Endometrial microvascular endothelial cells (primary cell): ENCODE data around the gene ERP27. TPM values are rescaled to one million over a fixed set of nuclear protein-coding genes. Genes with fewer than 3 reads are reported as not detected.

ENCODE experiments used
- in situ Hi-C: cut with HindIII; loops from 2 replicates; pipeline ENCODE4 v1.10.0; 2017; ENCODE audit warnings: low sequenced_read_pairs, low pct_unique_long_range_greater_than_20kb; ENCODE audit errors: inconsistent ontology term
- total RNA-seq: library from RNA; depleted of rRNA; stranded (reverse); fragments of >200 nt; gene quantifications from one replicate; pipeline ENCODE4 v1.2.3, GENCODE V29; 2015; ENCODE audit errors: inconsistent ontology term

Gene ERP27
- total RNA-seq, 1 donor from 2014 or later: 0.46 TPM

DNA sequence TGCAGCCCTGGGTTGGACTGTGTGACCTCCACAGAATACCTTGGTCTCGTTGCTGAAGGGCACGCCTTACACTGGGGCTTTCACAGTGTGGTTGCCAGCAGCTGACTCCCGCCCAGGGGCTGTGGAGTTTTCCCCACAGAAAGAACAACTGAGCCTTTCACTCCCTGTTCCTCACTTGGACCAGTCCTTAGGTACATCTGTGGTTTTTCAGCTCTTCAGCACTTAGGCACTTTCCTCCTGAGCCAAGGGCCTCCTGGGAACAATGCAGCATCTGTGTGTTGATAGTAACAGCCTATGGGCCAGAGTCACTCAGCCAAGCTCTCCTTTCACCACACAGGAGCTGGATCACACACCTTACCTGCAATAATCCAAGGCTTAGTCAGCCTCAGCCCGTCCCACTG, 25.0 kb downstream of the ERP27 start:
- in situ Hi-C loops: no loop called here

DNA sequence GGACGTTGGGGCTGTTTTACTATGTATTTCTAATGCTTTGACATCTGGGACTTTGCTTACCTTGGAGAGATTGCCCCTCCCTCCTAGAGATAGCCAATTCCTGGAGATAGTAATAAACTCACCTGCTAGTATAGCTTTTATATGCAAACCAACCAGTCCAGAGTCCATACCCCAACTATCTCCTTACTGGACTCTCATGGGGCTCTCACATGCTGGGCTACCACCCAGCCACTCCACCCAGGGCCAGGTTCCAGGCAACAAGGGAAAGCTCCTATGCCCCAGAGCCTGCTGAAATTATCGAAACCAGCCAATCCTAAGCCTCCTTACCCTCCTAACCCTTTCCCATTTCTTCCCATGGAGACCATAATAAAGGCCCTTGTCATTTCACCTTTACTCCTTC, 27.2 kb downstream of the ERP27 start:
- in situ Hi-C loops: no loop called here

DNA sequence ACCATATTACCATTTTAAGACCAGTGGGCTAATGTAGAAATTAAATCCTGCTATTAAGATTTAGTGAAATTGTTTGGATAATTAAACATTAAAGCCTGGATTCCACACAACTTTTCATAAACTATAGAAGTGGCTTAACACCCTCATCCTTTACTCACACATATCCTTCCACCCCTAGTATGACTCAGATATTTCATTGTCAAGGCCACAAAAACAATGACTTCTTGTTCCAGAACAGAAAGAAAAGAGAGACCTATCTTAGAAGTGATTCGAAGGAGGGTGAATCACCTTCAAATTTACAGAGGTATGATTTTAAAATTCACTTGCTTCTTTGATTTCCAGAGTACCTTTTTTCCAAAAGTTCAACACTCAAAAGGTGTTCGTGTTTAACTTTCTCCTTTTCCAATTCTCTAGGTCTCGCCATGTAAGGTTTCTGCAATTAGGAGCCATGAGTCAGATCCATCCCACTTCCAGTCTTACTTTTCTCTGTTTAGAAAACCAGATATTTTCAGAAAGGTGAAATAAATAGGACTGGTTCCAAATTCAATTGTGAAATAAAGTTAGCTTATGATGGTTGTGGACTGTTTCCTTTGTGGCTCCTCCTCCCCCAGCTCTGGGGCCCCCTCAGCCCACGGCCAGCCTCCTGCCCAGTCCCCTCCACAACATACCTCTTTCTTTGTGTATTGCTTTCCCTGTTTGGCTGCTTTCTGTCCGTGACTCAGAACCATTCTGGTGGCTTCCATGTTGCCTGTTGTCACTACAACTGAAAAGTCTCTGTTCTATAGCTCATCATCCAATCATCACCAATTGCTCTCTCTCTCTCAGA, 28.0 kb downstream of the ERP27 start:
- in situ Hi-C loops: no loop called here

DNA sequence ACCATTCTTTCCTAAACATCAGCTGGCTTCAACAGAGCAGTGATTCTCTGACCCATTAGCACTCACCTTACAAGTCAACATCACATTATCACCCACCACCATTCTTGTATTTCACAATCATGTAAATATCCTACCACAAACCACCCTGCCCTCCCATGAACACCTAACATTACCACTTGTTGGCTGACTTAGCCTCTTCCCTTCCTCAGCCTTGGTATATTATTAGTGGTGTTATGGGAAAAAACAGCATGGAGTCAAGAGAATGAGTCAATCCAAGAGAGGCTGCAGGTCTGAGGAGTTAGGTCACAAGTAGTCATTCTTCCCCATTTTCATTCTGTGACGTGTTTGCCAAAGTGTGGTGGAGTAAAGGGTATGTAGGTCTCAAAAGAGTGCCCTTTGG, 30.4 kb downstream of the ERP27 start:
- in situ Hi-C loops: no loop called here

DNA sequence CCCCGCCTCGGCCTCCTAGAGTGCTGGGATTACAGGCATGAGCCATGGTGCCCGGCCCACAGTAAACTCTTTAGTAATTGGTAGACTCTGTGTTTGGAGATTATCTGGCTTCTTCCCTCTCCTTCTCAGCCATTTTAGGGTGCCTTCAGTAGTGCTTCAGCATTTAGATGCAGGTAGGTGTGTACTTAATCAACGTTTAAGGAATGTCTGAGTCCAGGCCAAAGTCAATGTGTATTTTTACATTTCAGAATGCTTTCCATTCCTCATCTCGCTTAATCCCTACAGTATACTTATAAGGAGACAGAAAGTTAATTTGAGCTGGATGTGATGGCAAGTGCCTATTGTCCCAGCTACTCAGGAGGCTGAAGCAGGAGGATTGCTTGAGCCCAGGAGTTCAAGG, 32.2 kb downstream of the ERP27 start:
- in situ Hi-C loops: no loop called here

DNA sequence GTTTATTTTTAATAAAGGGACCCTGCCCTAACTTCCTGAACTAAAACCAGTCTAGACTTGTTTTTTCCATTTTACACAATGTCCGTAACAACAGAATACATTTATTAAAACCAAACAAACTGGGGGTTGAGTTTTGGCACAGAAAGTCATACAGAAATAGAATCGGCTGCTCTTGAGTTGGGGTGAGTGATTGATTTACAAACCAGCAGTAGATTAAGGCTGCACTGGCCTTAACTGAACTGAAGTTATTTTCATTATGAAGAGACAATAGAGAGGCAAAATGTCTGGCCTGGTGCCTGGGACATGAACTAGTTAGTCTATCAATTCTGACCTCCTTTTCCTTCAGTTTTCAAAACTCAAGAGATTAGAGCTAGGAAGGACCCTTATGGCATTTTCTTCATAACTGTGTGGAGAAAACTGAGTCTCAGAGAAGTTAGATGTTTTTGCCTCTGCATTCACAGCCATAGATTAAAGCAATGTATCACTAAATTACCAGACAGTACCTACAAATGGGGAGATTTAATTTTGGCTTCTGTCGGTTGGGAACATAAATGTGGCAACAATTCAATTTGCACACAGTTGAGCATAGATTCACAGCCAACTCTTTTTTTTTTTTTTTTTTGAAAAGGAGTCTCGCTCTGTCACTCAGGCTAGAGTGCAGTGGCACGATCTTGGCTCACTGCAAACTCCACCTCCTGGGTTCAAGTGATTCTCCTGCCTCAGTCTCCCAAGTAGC, 32.9 kb downstream of the ERP27 start:
- in situ Hi-C loops: no loop called here

DNA sequence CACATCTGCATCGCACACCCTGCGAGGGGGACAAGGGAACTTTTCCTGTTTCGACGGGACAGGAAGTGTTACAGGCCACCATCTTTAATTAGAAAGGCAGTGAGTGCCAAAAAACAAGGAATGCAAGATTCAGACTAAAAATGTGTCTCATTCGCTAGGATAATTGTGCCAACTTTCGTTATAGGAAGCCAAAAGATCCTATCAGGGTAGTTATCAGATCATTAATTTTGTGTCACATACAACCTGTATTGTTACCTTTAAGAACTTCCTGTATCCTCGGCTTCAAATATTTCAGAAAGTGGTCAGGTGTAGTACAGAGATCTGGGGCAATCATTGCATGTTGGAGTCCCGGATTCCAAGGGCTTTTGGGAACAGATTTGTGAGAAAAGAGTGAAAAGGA, 33.5 kb downstream of the ERP27 start:
- in situ Hi-C loops: no loop called here

DNA sequence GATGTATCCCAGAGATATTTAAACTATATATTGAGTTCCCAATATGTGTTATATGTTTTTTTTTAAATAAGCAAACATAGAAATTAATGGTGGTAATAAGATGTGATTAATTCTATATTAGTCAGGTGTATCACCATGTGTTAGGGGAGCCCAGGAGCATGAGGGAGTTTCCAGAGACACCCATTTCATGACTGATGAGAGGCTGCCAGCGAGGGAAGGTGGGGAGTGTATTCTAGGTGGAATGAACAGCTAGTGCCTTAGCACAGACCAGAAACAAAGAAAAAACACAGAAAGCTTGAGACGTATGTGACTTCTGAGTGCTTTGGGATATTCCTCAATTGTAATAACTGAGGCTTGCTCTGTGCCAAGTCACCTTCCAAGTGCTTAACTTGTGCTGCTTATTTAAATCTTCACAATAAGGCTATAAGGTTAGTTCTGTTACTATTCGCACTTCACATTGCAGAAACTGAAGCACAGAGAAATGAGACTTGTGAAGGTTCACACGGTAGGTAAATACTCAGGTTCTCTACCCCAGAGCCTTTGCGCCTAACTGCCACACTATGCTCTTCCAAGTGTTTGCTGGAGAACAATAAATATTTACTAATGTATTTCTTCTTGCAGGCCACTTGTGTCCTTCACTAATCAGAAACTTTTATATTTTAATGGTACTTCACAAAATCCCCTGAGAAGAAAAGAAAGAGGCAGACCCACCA, 34.8 kb downstream of the ERP27 start:
- in situ Hi-C loops: no loop called here

DNA sequence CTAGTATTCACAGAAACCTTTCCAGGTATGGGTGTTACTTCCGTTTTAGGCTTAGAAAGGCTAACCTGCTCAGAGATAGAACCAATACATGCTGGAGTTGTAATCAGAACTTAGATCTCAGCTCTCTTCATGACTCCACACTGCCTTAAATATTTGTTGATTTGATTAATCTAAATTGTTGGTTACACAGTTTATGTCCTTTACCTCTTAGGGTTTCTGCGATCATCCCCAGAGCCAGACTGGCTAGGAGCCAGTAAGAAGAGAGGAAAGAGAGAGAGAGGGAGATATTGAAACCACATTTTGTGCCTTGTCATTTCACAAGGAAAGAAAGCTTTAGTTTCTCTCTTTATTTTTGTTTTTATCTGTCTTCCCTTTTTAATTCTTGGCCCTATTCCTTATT, 35.9 kb downstream of the ERP27 start:
- in situ Hi-C loops: no loop called here

DNA sequence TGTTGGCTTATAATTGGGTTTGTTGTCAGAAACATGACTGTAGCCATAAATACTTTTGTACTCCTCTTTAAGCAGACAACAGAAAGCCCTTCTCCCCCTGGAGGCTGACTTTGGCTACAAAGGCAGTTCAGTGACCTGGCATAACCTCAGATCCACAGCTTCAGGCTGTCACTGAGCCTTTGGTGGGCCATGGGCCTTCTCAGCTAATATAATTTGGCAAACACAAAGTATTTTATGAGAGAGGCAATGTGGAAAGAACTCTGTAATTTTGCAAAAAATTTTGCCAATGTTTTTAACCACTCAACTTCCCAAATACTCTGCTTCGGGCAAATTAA, 37.1 kb downstream of the ERP27 start:
- in situ Hi-C loops: no loop called here

DNA sequence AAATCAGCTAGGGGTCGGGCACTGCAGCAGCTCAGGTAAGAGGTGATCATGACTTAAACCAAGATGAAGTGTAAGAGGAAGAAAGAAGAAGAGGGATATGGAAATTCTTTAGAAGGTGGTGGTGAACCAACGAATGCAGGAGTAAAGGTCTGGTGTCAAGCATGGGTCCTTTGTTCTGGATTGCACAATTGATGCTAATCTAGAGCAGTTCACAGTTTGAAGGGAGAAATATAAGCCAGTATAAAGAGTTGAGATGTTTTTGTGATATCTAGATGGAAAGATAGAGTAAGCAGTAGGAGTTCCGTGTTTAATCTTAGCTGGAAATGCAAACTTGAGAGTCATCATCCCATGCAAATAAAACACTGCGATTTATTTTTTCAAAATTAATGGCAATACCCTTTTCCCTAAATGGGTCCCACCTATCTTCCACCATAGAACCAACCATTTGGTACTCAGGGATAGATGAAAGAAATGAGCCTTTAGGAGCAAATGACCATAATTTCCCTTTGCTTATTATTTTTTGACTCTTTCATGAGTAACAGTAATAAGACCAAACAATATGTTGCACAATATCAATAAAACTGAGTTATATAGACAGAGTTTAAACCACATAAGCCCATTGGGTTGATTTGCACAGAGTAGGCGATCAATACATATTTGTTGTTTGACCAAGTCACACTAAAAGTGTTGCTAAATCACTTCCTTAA, 37.7 kb downstream of the ERP27 start:
- in situ Hi-C loops: no loop called here

DNA sequence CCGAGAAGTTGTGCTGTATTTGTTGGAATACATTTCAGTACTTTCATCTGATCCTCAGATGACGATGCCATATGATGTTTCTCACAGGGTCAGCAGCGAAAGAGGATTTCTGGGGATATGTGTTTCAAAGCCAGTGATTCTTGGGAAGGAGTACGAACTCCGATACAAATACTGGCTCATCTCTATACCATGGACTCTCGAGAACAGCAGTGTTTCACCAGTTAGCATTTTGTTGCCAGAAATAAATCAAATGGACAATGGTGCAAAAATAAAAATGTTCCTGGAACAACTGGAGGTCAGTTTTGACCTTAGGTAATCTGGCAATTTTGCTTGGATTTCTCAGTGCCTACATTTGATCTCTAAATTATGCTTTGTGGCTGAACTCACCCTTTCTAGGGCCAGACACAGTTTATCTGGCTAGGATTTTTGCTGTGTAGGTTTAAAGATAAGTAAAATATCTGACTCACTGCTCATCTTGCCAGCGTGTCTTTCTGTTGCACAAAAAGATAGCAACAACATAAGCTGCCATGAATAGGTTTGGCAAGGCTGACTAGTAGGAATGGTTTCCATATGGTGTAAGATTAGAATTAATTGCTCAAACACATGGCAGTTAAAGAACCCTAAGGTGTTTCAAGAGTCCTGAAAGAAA, 41.7 kb downstream of the ERP27 start:
- in situ Hi-C loops: no loop called here

DNA sequence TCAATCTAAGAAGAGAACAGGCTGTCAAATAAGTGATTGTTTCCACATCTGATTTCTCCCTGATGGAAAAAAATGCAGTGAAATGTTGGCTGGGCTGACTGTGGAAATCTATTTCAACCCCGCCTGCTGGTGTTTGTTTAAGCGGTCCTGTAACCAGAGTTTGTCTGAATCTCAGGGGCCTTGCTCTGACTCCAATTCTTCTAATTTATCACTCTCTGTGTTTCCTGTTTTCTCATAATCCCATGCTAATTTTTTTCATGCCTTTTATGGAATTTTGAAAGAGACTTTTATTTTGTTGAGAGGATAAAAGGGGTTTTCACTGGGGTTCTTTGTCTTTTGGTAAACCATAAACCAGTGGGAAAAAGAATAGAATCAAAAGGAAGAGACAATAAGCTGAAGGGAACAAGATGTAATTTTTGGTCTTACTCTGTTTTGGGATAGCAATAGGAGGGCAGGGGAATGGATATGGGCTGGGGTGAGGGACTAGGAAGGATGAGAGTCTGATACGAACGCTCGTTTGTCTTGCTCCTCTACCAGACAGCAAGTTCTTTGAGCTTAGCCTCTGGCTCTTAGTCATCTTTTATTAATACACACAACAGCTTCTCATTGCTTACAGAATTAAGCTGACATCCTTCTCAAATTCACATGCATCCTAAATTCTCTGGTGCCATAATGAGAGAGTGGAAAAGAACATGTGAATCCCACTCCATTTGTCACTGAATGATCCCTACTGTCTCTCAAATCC, 44.7 kb downstream of the ERP27 start:
- in situ Hi-C loops: no loop called here

DNA sequence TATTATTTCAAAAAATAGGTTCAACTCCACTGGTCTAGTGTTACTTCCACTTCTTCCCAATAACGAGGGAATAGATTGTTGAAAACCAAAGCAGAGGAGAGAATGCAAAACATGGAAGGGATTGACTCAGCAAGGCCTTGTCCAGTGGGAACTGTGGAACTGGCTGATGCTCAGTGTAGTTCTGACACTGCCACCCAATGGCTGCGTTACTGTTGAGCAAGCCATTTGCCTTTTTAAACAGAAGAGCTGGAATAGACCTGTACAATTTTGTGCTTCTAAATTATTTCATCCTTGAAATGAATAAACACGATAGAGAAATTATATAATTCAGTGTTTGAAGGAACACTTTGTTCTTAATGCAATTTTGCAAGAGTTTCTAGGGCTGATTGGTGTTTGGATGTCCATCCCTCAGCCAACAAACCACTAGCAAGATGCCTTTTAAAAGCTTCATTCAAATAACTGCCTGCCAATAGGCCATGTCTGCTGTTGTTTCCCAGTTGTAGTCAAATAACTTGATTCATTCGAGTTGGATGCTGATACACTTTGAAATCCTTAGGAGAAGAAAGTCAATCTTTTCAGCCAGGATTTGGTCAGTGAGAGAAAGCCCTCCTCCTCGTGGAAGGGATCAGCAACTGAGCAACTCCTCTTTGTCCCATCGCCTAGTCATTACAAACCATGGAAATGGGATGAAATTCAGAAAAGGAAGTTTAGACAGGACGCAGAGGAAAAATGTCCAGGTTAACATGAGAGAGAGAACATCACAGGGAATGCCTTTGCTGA, 45.4 kb downstream of the ERP27 start:
- in situ Hi-C loops: no loop called here

DNA sequence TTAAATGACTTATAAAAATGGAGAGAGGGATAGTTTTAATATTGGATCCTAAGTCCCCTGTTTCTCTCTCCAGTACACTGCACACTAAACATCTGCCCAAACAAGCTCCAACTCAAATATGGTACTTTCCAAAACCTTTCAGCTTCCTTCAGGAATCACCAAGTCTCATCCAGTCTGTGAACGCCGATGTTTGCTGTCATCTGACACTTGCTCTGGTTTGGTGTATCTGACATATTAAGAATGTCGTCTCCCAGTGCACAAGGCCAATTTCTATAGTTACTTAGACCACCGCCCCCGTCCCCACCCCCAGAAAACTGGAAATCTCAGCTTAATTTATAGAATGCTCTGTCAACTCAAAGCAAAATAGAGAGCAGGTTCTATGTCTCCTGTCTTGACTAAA, 47.6 kb downstream of the ERP27 start:
- in situ Hi-C loops: no loop called here

DNA sequence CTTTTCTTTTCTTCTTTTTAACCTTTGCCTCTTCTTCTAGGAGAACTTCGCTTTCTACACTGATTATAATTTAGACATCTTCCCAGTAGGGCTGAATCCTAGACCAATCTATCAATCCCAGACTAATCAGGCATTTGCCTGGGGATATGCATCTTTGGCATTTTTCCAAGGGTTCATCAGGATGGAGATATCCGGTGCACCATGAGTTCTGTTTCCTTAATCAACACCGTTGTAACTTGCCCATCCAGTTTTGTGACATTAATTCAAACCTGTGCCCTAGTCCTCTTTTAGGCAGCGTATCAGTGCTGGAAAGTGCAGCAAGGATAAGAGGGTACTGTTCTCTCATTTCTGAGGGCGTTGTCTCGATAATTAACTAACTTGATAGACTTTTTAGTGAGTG, 52.1 kb downstream of the ERP27 start:
- in situ Hi-C loops: no loop called here

DNA sequence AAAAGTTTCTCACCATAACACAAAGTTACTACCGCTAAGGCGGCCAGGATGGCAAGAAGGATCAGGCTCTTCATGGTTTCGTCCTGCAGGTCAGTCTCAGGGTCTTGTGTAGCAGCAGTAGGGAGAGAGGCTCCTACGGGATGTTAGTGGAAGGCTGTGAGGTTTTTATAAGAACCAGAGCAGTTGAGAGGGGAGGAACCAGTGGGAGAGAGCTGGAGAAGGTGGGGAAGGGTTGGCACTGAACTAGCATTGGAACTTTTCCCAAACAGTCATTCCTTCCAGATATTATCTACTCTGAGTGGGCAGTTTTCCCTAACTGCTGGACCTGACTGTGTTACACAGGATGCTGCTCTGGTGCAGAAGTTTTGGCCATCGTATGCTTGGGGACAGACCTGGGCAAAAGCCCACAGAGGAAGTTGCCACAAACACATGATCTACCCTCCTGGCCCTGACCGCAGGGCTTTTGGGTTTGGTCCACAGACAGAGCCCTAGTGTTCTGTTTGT, 52.6 kb downstream of the ERP27 start, which contains the start of gene MGP:
MGP (minus strand) TSS at position 137 of the 504 bp plus-strand sequence; CDS start at position 74, 63 bp downstream.
- in situ Hi-C loops: no loop called here
